Chondrocyte (in vitro differentiated cells): ENCODE results near the gene RPTOR. TPM values are rescaled to one million over a fixed set of nuclear protein-coding genes. Genes with fewer than 3 reads are reported as not detected.

Experiments used
- DNase-seq: peaks from one replicate; pipeline ENCODE4 v3.0.0; 2021; ENCODE audit warnings: mixed read lengths, low spot score
- H3K27ac Mint-ChIP-seq: one replicate; pipeline ENCODE4 v1.8.0; 2021; ENCODE audit warnings: mild to moderate bottlenecking, moderate library complexity, mixed read lengths; ENCODE audit not compliant: unreplicated experiment
- H3K27me3 Mint-ChIP-seq: 2 replicates; pipeline ENCODE4 v1.8.0; 2021; ENCODE audit warnings: low read depth, mixed read lengths
- H3K36me3 Mint-ChIP-seq: 2 replicates; pipeline ENCODE4 v1.8.0; 2021; ENCODE audit warnings: low read depth, mixed read lengths
- H3K4me1 Mint-ChIP-seq: 2 replicates; pipeline ENCODE4 v1.8.0; 2021; ENCODE audit warnings: low read depth, mild to moderate bottlenecking, mixed read lengths
- H3K4me3 Mint-ChIP-seq: one replicate; pipeline ENCODE4 v1.8.0; 2021; ENCODE audit warnings: mild to moderate bottlenecking, moderate library complexity, mixed read lengths; ENCODE audit not compliant: unreplicated experiment
- H3K9me3 Mint-ChIP-seq: 2 replicates; pipeline ENCODE4 v1.8.0; 2021; ENCODE audit warnings: low read depth, mixed read lengths
- CTCF ChIP-seq: fragments of 200-600 bp; sonication (generic); IDR thresholded peaks from 2 replicates; pipeline ENCODE4 v1.5.0; 2021; ENCODE audit warnings: antibody characterized with exemption, mild to moderate bottlenecking, moderate library complexity
- total RNA-seq: library from RNA; stranded (reverse); gene quantifications from 3 replicates; pipeline ENCODE4 v1.2.1, GENCODE V29; 2021

Gene RPTOR
- total RNA-seq, 1 donor from 2014 or later, result 30.9 TPM

GRCh38 chr17:80665792-80666191 lies 121.2 kb downstream of the RPTOR start:
- Mint-ChIP-seq H3K36me3 (no peaks in the 10 kb centered on the region), H3K27ac (no peak overlapping the region), H3K4me1 (peaks cover 16% of the 10 kb centered on the region), H3K4me3 (no peak overlapping the region), H3K27me3 (no peaks in the 10 kb centered on the region), H3K9me3 (no peaks in the 10 kb centered on the region)
- no peak for TF ChIP-seq CTCF
- no peak for DNase-seq

GRCh38 chr17:80666867-80667266 lies 122.2 kb downstream of the RPTOR start:
- no peaks in the 10 kb centered on the region for H3K27me3 Mint-ChIP-seq
- no peak for TF ChIP-seq CTCF
- no peak for DNase-seq
- H3K27ac Mint-ChIP-seq, result no peak overlapping the region
- H3K4me3 Mint-ChIP-seq, result no peak overlapping the region
- peaks cover 25% of the 10 kb centered on the region for H3K4me1 Mint-ChIP-seq
- H3K9me3 Mint-ChIP-seq, result no peaks in the 10 kb centered on the region
- no peaks in the 10 kb centered on the region for H3K36me3 Mint-ChIP-seq

- H3K27ac Mint-ChIP-seq, result no peak overlapping the region
- H3K36me3 Mint-ChIP-seq, result no peaks in the 10 kb centered on the region
- no peaks in the 10 kb centered on the region for H3K27me3 Mint-ChIP-seq
- no peak for TF ChIP-seq CTCF
- H3K4me1 Mint-ChIP-seq, result peaks cover 25% of the 10 kb centered on the region
- H3K9me3 Mint-ChIP-seq, result no peaks in the 10 kb centered on the region
- no peak for DNase-seq
- no peak overlapping the region for H3K4me3 Mint-ChIP-seq
These were observed 123.0 kb downstream of the RPTOR start for GRCh38 chr17:80667462-80668277.

- DNase-seq, result no peak
- H3K27ac Mint-ChIP-seq, result no peak overlapping the region
- H3K9me3 Mint-ChIP-seq, result no peaks in the 10 kb centered on the region
- peaks cover 25% of the 10 kb centered on the region for H3K4me1 Mint-ChIP-seq
- H3K36me3 Mint-ChIP-seq, result no peaks in the 10 kb centered on the region
- no peaks in the 10 kb centered on the region for H3K27me3 Mint-ChIP-seq
- no peak for TF ChIP-seq CTCF
- no peak overlapping the region for H3K4me3 Mint-ChIP-seq
These were observed 123.9 kb downstream of the RPTOR start for GRCh38 chr17:80668375-80669148.

GRCh38 chr17:80671039-80671824 lies 126.6 kb downstream of the RPTOR start:
- TF ChIP-seq CTCF, result no peak
- no peak overlapping the region for H3K4me3 Mint-ChIP-seq
- no peaks in the 10 kb centered on the region for H3K36me3 Mint-ChIP-seq
- DNase-seq, result no peak
- H3K9me3 Mint-ChIP-seq, result no peaks in the 10 kb centered on the region
- H3K27me3 Mint-ChIP-seq, result no peaks in the 10 kb centered on the region
- H3K4me1 Mint-ChIP-seq, result peaks cover 24% of the 10 kb centered on the region
- H3K27ac Mint-ChIP-seq, result no peak overlapping the region
